SK-N-SH treated with all-trans-retinoic acid at 6 μM for 48 hours (cell line): ENCODE measurements around the gene HDAC4.

ENCODE experiments used
- BACH2 ChIP-seq: fragments of 250-450 bp; sonication (Bioruptor Pico); IDR thresholded peaks from 2 replicates; pipeline ENCODE4 v1.9.0; 2021; ENCODE audit warnings: mild to moderate bottlenecking, borderline replicate concordance
- CSDC2 ChIP-seq: fragments of 250-450 bp; sonication (Bioruptor Pico); IDR thresholded peaks from 2 replicates; pipeline ENCODE4 v1.5.0; 2020; ENCODE audit warnings: mild to moderate bottlenecking, moderate library complexity
- PATZ1 ChIP-seq: fragments of 250-450 bp; sonication (Bioruptor Pico); IDR thresholded peaks from 2 replicates; pipeline ENCODE4 v1.8.0; 2020; ENCODE audit warnings: mild to moderate bottlenecking, moderate library complexity, borderline replicate concordance
- POU6F1 ChIP-seq: fragments of 250-450 bp; sonication (Bioruptor Pico); IDR thresholded peaks from 2 replicates; pipeline ENCODE4 v1.8.0; 2021; ENCODE audit warnings: low read depth, mild to moderate bottlenecking, moderate library complexity, borderline replicate concordance
- ZFP30 ChIP-seq: fragments of 450-650 bp; formaldehyde crosslinking; IDR thresholded peaks from 2 replicates; pipeline ENCODE4 v1.5.0; 2022; ENCODE audit warnings: mild to moderate bottlenecking, moderate library complexity
- ZNF70 ChIP-seq: fragments of 450-650 bp; formaldehyde crosslinking; IDR thresholded peaks from 2 replicates; pipeline ENCODE4 v1.5.0; 2020; ENCODE audit warnings: mild to moderate bottlenecking, moderate library complexity

GRCh38 chr2:239394978-239395377 lies 5.8 kb downstream of the HDAC4 start:
- TF ChIP-seq PATZ1 (CRISPR knock-in tag) (no peak), POU6F1 (no peak), ZFP30 (CRISPR knock-in tag) (no peak), ZNF70 (CRISPR knock-in tag) (no peak), CSDC2 (CRISPR knock-in tag) (no peak), BACH2 (no peak)
